Left ventricle myocardium superior (tissue), 1 donor: ENCODE measurements around the gene ZNF10. TPM values are rescaled to one million over a fixed set of nuclear protein-coding genes. Genes with fewer than 3 reads are reported as not detected.
A peak's percentile ranks its signal among the peaks of the same experiment; 100 is the strongest.

Source experiments
- ATAC-seq: fragments of 200-7000 bp; cut with Tn5 transposase; one replicate; pipeline ENCODE4 v1.9.1; 2020; ENCODE audit warnings: mild to moderate bottlenecking, moderate library complexity
- DNase-seq: peaks from one replicate; pipeline ENCODE4 v3.0.0-alpha.2; 2020
- intact Hi-C: fragments of 100-400 bp; cut with micrococcal nuclease; formaldehyde crosslinking; loops from one replicate; pipeline ENCODE4 v1.11.0; 2022
- long read RNA-seq: library from polyadenylated mRNA; unstranded; transcript quantifications from one replicate; pipeline ENCODE4 v2.0.0, GENCODE V29; 2021
- total RNA-seq: library from RNA; stranded (reverse); fragmentation: NEBNext Ultra II Directional; extraction: Animal tissue kit (Norgen Biotek cat#: 25700); gene quantifications from one replicate; pipeline ENCODE4 v1.2.1, GENCODE V29; 2021
- donor health status: DM: no; HTN: yes; CAD: no; lungs with severe emphysema.

The ZNF10 gene
- 8.1 TPM for total RNA-seq
- long read RNA-seq, partial matches to known transcripts = 0 of 8 reads
- long read RNA-seq, other reads (novel, unspliced or antisense) = 6 of 8 reads

DNA sequence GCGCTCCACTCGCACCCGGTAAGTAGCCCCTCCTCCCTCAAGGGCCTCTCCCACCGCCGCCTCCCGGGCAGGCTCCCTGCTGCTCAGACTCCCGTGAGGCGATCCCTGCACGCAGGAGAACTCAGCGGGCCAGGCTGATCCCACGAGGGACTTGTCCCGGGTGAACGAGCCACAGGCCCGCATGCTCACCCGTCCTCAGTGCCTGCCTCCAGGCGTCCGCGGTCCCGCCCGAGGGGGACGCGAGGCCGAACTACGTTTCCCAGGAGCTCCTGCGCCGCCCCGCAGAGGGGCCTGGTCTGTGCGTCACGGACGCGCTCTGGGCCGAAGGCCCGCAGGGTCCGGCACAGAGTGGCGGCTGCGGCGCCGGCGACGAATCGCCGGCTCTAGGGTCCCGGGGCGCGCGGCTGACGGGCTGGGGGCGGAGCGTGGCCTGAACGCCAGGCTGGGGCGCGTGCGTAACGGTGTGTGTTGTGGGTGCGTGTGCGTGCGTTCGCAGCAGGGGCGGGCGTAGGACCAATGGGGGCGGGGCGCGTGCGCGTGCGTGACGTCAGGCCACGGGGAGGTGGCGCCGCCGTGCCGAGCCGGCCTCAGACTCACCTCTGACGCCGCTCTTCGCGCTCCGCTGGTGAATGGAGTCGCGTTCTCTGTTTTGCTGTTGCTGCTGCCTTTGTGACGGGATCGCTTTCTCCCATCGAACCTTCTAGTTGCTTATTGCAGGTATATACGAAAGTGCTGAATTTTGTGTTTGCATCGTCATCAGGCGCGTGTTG is at the start of gene ZNF10, which contains the start of gene ZNF891:
ZNF10 (plus strand) TSS at position 590 of the 770 bp plus-strand sequence. CDS start 13,866 bp downstream, outside the sequence.
ZNF891 (minus strand) TSS at position 237 of the 770 bp plus-strand sequence. CDS start 8,356 bp downstream, outside the sequence.
- peak; percentile 98 for ATAC-seq
- intact Hi-C loops = no loop called here

DNA sequence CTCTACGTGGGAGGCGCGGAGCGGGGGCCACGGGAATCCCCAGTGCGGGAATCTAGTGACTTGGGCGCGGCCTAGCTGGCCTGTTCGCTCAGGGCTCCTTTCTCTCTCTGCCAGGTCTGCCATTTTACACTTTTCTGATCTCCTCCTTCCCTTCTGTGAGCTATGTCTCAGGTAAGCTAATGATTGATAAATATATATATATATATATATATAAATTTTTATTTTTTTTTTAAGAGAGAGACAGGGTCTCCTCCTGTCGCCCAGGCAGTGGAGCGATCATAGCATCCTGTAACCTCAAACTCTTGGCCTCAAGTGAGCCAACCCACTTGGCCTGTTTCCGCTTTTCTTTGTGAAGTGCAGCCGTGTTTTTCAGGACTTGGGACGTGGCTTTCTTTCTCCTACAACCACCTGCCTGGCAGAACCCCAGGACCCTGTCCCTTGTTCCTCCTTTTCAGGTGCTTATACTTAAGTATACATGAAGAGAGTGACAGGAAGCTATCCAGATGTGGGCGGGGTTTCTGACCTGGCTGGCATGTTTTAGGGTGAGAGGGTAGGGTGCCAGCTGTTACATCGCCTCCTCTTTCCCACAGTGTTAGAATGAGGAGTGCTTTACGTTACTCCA is 49.2 kb upstream of the ZNF10 start:
- DNase-seq (peak; percentile 32), ATAC-seq (no peak)
- intact Hi-C loops = no loop called here

More for the DNA sequence above, at the start of gene ZNF10, which contains the start of gene ZNF891:
- peak; percentile 99 for DNase-seq

- intact Hi-C loops = no loop called here
- ATAC-seq = no peak
- DNase-seq = no peak
Measured at GRCh38 chr12:133083345-133083744, 47.1 kb upstream of the ZNF10 start.

- intact Hi-C loops = loop anchor here (5.0 kb wide), 2 partner anchors 43 to 58 kb away; no protein-coding TSS in a partner anchor
- DNase-seq (no peak), ATAC-seq (no peak)
Measured at GRCh38 chr12:133105620-133106019, 24.8 kb upstream of the ZNF10 start.

- DNase-seq = no peak
- intact Hi-C loops = loop anchor here (5.0 kb wide), 2 partner anchors 44 to 59 kb away; no protein-coding TSS in a partner anchor
- no peak for ATAC-seq
Measured at GRCh38 chr12:133106253-133106652, 24.2 kb upstream of the ZNF10 start.

- intact Hi-C loops = loop anchor here (5.0 kb wide), 2 partner anchors 45 to 60 kb away; no protein-coding TSS in a partner anchor
- ATAC-seq = no peak
- no peak for DNase-seq
Measured at GRCh38 chr12:133107121-133107520, 23.3 kb upstream of the ZNF10 start.

DNA sequence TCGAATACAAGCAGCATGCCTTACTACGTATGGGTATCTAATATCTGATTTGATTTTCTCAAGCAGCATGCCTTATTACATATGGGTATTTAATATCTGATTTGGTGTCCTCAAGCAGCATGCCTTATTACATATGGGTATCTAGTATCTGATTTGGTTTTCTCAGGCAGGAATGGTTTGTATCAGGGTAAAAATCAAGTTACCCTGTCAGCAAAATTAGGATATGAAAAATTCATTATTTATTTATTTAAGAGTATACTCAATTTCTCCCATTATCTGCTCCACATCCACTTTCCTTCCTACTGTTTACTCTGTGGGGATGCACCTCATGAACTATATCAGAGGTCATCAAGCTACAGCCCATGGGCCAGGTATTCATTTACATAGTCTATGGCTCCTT is 22.3 kb upstream of the ZNF10 start:
- intact Hi-C loops = loop anchor here (5.0 kb wide), 2 partner anchors 46 to 61 kb away; no protein-coding TSS in a partner anchor
- ATAC-seq (no peak), DNase-seq (no peak)

GRCh38 chr12:133120385-133121191 is 9.8 kb upstream of the ZNF10 start:
- no peak for DNase-seq
- ATAC-seq = no peak
- intact Hi-C loops = no loop called here

DNA sequence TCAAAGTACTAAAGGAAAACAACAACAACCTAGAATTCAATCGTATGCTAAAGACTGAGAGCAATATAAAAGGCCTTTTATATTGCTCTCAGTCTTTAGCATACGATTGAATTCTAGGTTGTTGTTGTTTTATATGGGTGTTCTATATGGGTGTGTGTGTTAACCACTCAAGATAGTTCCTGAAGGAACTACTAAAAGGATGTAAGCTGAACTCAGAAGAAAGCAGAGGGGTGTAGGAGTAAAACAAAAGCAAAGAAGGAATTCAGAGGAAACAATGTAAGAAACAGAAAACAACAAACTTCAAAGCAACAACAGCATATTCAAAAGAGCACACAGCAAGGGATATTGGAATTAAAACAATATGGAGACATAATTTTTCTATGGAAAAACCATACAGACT is 5.8 kb upstream of the ZNF10 start:
- ATAC-seq = no peak
- intact Hi-C loops = no loop called here
- no peak for DNase-seq

DNA sequence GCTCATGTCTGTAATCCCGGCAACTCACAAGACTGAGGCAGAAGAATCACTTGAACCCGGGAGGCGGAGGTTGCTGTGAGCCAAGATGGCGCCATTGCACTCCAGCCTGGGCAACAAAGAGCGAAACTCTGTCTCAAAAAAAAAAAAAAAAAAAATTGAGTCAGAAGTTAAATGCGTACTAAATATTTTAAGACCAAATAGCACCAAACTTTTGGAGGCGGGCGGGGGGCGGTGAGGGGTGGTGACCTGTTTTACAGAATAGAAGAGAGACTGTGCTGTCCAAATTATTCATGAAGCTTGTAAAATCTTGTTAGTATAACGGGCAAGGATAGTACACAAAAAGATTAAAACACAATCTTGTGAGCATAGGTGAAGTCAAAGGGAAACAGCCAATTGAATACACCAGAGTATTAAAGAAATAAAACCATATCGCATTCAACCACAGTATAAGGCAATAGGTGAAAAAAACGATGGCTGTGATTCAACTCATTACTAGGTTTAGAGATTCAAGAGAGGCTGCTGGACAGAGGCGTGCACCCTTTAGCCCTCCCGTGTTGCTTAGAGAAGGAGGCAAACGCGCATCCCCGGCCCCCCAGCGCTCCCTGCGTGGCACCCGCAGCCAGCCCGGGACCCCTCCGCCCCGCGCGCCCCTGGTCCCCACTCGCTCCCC is 924 bp upstream of the ZNF10 start:
- intact Hi-C loops = no loop called here
- ATAC-seq (peak; percentile 39), DNase-seq (no peak)

DNA sequence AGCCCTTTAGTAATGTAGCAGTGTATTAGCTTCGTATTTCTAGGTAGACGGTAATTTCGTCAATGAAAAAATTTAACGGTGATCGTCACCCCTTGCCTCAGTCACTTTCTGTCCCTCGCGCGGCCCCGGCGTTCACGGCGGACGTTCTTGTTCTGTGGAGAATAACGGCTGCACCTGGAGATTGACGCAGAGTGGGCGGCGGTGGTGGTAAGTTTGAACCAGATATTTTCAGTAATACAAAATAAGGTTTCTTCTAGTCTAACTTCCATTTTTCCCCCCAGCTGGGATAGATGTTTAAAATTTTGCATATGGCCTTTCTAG is 341 bp downstream of the ZNF10 start:
- ATAC-seq = peak; percentile 12
- intact Hi-C loops = no loop called here
- DNase-seq = peak; percentile 47

DNA sequence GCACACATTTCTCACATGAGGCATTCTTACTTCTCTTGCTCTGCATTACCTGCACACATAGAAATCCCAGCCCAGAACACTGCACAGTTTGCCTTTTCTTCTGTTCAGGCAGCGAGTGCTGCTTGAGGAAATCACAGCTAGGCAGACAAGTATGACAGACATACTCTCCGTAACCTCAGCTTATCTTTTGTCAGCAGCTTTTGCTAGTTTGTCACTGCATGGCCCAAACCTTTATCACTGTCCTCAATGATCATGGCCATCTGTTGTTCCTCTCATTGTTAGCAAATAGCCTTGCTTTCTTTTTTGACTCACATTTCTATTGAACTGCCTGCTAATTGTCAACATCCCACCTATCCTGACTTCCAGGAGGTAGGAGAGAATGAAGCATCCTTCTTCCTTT is 5.3 kb downstream of the ZNF10 start:
- intact Hi-C loops = no loop called here
- DNase-seq = no peak
- ATAC-seq = no peak

- ATAC-seq (no peak), DNase-seq (no peak)
- intact Hi-C loops = no loop called here
Measured at GRCh38 chr12:133145981-133146380, 15.6 kb downstream of the ZNF10 start.

DNA sequence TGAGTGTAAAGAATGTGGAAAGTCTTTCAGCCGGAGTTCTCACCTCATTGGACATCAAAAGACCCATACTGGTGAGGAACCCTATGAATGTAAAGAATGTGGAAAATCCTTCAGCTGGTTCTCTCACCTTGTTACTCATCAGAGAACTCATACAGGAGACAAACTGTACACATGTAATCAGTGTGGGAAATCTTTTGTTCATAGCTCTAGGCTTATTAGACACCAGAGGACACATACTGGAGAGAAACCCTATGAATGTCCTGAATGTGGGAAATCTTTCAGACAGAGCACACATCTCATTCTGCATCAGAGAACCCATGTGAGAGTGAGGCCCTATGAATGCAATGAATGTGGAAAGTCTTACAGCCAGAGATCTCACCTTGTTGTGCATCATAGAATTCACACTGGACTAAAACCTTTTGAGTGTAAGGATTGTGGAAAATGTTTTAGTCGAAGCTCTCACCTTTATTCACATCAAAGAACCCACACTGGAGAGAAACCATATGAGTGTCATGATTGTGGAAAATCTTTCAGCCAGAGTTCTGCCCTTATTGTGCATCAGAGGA is 25.8 kb downstream of the ZNF10 start:
- intact Hi-C loops = no loop called here
- ATAC-seq = no peak
- DNase-seq = no peak

DNA sequence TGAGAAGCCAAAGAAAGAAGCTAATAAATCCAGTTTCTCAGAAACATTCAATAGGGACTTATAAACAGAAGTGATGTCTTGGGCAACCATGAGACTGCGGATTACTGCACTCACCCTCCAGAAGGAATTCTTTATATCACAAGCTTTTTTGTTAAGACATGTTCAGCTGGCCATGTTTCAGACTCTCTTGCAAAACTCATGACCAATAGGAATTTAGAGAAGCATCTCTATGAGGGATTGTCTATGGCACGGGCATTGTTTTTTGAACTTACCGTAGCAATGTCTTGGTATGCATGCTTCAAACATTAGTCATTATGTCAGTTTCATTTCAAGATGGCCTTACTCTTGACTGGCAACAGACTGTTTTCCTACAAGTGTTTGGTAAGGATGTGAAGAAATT is 35.3 kb downstream of the ZNF10 start:
- intact Hi-C loops = no loop called here
- ATAC-seq (no peak), DNase-seq (no peak)

GRCh38 chr12:133172491-133172890 is 42.1 kb downstream of the ZNF10 start:
- DNase-seq (no peak), ATAC-seq (no peak)
- intact Hi-C loops = no loop called here

GRCh38 chr12:133174901-133175300 is 44.5 kb downstream of the ZNF10 start:
- ATAC-seq (no peak), DNase-seq (no peak)
- intact Hi-C loops = no loop called here

DNA sequence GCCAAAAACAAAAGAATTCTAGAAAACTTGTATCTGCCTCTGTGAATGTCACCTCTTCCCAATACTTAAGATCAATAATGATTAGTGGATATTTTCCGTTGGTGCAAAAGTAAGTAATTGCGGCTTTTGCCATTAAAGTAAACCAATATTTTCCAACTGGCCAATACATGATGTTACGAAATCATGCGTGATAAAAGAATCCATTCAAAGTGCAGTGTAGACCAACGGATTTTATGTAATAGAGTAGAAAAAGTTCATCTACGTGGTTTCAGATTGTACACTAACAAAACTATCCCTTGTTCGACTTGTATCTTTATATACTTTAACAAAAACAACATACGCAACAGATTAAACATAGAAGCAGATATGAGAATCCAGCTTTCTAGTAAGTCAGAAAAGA is 50.2 kb downstream of the ZNF10 start:
- intact Hi-C loops = no loop called here
- ATAC-seq (no peak), DNase-seq (no peak)
